ENCODE measurements around the gene RAB3D.

DNA sequence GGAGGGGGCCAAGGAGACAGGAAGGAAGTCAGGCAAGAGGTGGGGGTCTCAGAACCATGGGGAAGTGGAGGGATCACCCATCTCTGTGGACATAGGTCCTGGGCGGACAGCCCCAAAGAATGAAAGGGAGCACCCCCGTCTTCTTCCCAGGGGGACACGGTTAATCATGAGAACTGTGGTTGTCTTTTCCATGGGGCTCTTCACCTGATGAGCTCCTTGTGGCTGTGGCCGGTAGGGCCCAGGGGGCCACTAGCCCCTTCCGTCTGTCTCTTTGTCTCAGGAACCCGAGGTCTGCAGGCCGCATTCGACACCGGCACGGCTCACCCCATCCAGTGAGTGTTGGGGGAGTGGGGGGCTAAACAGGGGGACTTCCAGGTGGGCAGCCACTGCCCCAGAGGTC is 24.4 kb upstream of the RAB3D start:
- TF ChIP-seq POLR2A (IDR thresholded peaks at IDR 0.05), result no peak
- TF ChIP-seq, protein P1, sequence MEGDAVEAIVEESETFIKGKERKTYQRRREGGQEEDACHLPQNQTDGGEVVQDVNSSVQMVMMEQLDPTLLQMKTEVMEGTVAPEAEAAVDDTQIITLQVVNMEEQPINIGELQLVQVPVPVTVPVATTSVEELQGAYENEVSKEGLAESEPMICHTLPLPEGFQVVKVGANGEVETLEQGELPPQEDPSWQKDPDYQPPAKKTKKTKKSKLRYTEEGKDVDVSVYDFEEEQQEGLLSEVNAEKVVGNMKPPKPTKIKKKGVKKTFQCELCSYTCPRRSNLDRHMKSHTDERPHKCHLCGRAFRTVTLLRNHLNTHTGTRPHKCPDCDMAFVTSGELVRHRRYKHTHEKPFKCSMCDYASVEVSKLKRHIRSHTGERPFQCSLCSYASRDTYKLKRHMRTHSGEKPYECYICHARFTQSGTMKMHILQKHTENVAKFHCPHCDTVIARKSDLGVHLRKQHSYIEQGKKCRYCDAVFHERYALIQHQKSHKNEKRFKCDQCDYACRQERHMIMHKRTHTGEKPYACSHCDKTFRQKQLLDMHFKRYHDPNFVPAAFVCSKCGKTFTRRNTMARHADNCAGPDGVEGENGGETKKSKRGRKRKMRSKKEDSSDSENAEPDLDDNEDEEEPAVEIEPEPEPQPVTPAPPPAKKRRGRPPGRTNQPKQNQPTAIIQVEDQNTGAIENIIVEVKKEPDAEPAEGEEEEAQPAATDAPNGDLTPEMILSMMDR (IDR thresholded peaks at IDR 0.05), result no peak
